A549 (cell line): ENCODE data around the gene EGFL8. TPM values are rescaled to one million over a fixed set of nuclear protein-coding genes. Genes with fewer than 3 reads are reported as not detected.

ENCODE experiments used
- ATAC-seq, 2 experiments: fragments of 200-7000 bp in 1 of 2; fragments of >200 bp in 1 of 2; cut with Nextera tagmentation in 1 of 2; cut with Tn5 transposase in 1 of 2; 3 replicates each; pipeline versions ENCODE4 v1.8.0 to v1.9.1; 2018 to 2020; ENCODE audit warnings: mild to moderate bottlenecking in 1 of 2, moderate library complexity in 1 of 2
- CTCF ChIA-PET: fragments of 300-600 bp; sonication (Branson Sonifier 250); formaldehyde crosslinking; extraction: SDS; loops from one replicate; lab custom pipeline; 2021; ENCODE audit warnings: antibody characterized with exemption, inconsistent platforms; lab: Yijun Ruan, JAX
- POLR2A ChIA-PET: fragments of 350-600 bp; formaldehyde crosslinking; extraction: SDS; loops from one replicate; lab custom pipeline; 2021; ENCODE audit warnings: antibody characterized with exemption, inconsistent platforms; lab: Yijun Ruan, JAX
- DNase-seq, 2 experiments: peaks; one replicate each; pipeline versions ENCODE4 v3.0.0 to v3.0.0-alpha.2; 2011 to 2016; ENCODE audit warnings: low read depth in 1 of 2, low spot score in 1 of 2
- FAIRE-seq: peaks from 2 replicates; lab custom pipeline; 2011; peaks lifted over from hg19 to GRCh38; lab: Jason Lieb, UNC
- H3K27ac ChIP-seq, 2 experiments: fragments of >200 bp; sonication (Bioruptor Twin); formaldehyde crosslinking; 3 replicates each; pipeline ENCODE4 v1.5.1; 2016 to 2017
- H3K4me1 ChIP-seq: fragments of >200 bp; sonication (Bioruptor Twin); formaldehyde crosslinking; 3 replicates; pipeline ENCODE4 v1.6.1; 2016
- H3K4me2 ChIP-seq: fragments of >200 bp; sonication (Bioruptor Twin); formaldehyde crosslinking; 3 replicates; pipeline ENCODE4 v1.6.1; 2016
- H3K4me3 ChIP-seq: fragments of >200 bp; sonication (Bioruptor Twin); formaldehyde crosslinking; 3 replicates; pipeline ENCODE4 v1.5.1; 2016
- H3K9me3 ChIP-seq: fragments of >200 bp; sonication (Bioruptor Twin); formaldehyde crosslinking; 3 replicates; pipeline ENCODE4 v1.6.1; 2016
- CBX8 ChIP-seq: fragments of 200-600 bp; sonication (generic); IDR thresholded peaks from 2 replicates; pipeline ENCODE4 v1.6.1; 2016
- CEBPB ChIP-seq, 2 experiments: fragments of >200 bp in 1 of 2; sonication (Bioruptor Twin) in 1 of 2; formaldehyde crosslinking in 1 of 2; IDR thresholded peaks; 2 replicates each; pipeline ENCODE4 v1.6.1; 2012 to 2016
- CHD2 ChIP-seq: fragments of 150-350 bp; IDR thresholded peaks from 2 replicates; pipeline ENCODE4 v1.6.1; 2014; ENCODE audit warnings: low read length; ENCODE audit not compliant: partially characterized antibody
- EHMT2 ChIP-seq: fragments of 200-600 bp; sonication (generic); IDR thresholded peaks from 2 replicates; pipeline ENCODE4 v1.6.1; 2016; ENCODE audit warnings: antibody characterized with exemption, low read depth, mild to moderate bottlenecking, moderate library complexity
- ESRRA ChIP-seq: fragments of 150-350 bp; IDR thresholded peaks from 2 replicates; pipeline ENCODE4 v1.6.1; 2014; ENCODE audit warnings: mild to moderate bottlenecking, low read length, borderline replicate concordance
- FOSB ChIP-seq: fragments of 250-450 bp; sonication (Bioruptor Pico); IDR thresholded peaks from 2 replicates; pipeline ENCODE4 v1.5.0; 2020; ENCODE audit warnings: mild to moderate bottlenecking, moderate library complexity
- GATA3 ChIP-seq: IDR thresholded peaks from 2 replicates; pipeline ENCODE4 v1.6.1; 2012; ENCODE audit warnings: borderline replicate concordance
- HDAC2 ChIP-seq: fragments of 200-600 bp; sonication (generic); IDR thresholded peaks from 2 replicates; pipeline ENCODE4 v1.6.1; 2016
- MAFK ChIP-seq: fragments of 450-650 bp; IDR thresholded peaks from 2 replicates; pipeline ENCODE4 v1.6.1; 2014; ENCODE audit not compliant: partially characterized antibody
- NPAS2 ChIP-seq: fragments of 250-450 bp; sonication (Bioruptor Pico); IDR thresholded peaks from 2 replicates; pipeline ENCODE4 v1.8.0; 2022; ENCODE audit warnings: mild to moderate bottlenecking, moderate library complexity, borderline replicate concordance
- POLR2A ChIP-seq: IDR thresholded peaks from 2 replicates; pipeline ENCODE4 v1.6.1; 2012; ENCODE audit warnings: mild to moderate bottlenecking, low read length
- RARB ChIP-seq: fragments of 250-450 bp; sonication (Bioruptor Pico); IDR thresholded peaks from 2 replicates; pipeline ENCODE4 v1.8.0; 2021; ENCODE audit warnings: mild to moderate bottlenecking, moderate library complexity
- RCOR1 ChIP-seq: fragments of 150-350 bp; IDR thresholded peaks from 2 replicates; pipeline ENCODE4 v1.6.1; 2014; ENCODE audit warnings: antibody characterized with exemption, low read length, low read depth
- RFX5 ChIP-seq: fragments of 450-650 bp; IDR thresholded peaks from 2 replicates; pipeline ENCODE4 v1.7.1; 2014; ENCODE audit warnings: antibody characterized with exemption, mild to moderate bottlenecking, moderate library complexity
- SREBF2 ChIP-seq: fragments of 450-650 bp; IDR thresholded peaks from 2 replicates; pipeline ENCODE4 v1.6.1; 2014; ENCODE audit warnings: mild to moderate bottlenecking, moderate library complexity
- TFCP2L1 ChIP-seq: fragments of 250-450 bp; sonication (Bioruptor Pico); IDR thresholded peaks from 2 replicates; pipeline ENCODE4 v1.5.0; 2021; ENCODE audit warnings: mild to moderate bottlenecking
- ZFP36 ChIP-seq: fragments of 450-650 bp; IDR thresholded peaks from 2 replicates; pipeline ENCODE4 v1.6.1; 2014; ENCODE audit warnings: borderline replicate concordance; ENCODE audit not compliant: partially characterized antibody
- ZNF302 ChIP-seq: fragments of 250-450 bp; sonication (Bioruptor Pico); IDR thresholded peaks from 2 replicates; pipeline ENCODE4 v1.9.0; 2021; ENCODE audit warnings: inconsistent platforms, mild to moderate bottlenecking, moderate library complexity
- WGBS: methylation state at CpG from one replicate; pipeline ENCODE4 v1.1.6; 2017; ENCODE audit errors: missing lambda C conversion rate; 5-methylcytosine and 5-hydroxymethylcytosine counted together
- polyA plus RNA-seq, 4 experiments: library from polyadenylated mRNA; depleted of rRNA in 3 of 4; stranded (reverse); fragments of >200 nt; fragmentation: RNase III in 1 of 4; extraction: RNeasy Plus Mini Kit Qiagen cat#74134 plus additional on column Dnase treatment in 1 of 4; gene quantifications; 2 replicates in 3 of 4; 3 replicates in 1 of 4; pipeline ENCODE4 v1.2.3, GENCODE V29; 2011 to 2017
- TF ChIP-seq, protein P1 (sequence below): fragments of 200-600 bp; sonication (generic); IDR thresholded peaks from 2 replicates; pipeline ENCODE4 v1.6.1; 2016; ENCODE audit warnings: antibody characterized with exemption, mild to moderate bottlenecking, moderate library complexity
- TF ChIP-seq, protein P2 (sequence below): fragments of 250-450 bp; sonication (Bioruptor Pico); IDR thresholded peaks from 2 replicates; pipeline ENCODE4 v1.5.0; 2021; ENCODE audit warnings: mild to moderate bottlenecking, moderate library complexity, borderline replicate concordance

The EGFL8 gene
- polyA plus RNA-seq, 2 of the 4 experiments (the other 2 are of a cell fraction): 2.0 to 3.1 TPM

GRCh38 chr6:32156891-32157290 lies 7.5 kb upstream of the EGFL8 start:
- Histone ChIP-seq H3K27ac (no peak overlapping the region), H3K4me2 (no peak overlapping the region), H3K4me3 (no peak overlapping the region), H3K9me3 (no peaks in the 10 kb centered on the region), H3K4me1 (peaks cover 14% of the 10 kb centered on the region; the same call in 2 of the 3 replicates)
- FAIRE-seq: no peak
- TF ChIP-seq, protein P1, sequence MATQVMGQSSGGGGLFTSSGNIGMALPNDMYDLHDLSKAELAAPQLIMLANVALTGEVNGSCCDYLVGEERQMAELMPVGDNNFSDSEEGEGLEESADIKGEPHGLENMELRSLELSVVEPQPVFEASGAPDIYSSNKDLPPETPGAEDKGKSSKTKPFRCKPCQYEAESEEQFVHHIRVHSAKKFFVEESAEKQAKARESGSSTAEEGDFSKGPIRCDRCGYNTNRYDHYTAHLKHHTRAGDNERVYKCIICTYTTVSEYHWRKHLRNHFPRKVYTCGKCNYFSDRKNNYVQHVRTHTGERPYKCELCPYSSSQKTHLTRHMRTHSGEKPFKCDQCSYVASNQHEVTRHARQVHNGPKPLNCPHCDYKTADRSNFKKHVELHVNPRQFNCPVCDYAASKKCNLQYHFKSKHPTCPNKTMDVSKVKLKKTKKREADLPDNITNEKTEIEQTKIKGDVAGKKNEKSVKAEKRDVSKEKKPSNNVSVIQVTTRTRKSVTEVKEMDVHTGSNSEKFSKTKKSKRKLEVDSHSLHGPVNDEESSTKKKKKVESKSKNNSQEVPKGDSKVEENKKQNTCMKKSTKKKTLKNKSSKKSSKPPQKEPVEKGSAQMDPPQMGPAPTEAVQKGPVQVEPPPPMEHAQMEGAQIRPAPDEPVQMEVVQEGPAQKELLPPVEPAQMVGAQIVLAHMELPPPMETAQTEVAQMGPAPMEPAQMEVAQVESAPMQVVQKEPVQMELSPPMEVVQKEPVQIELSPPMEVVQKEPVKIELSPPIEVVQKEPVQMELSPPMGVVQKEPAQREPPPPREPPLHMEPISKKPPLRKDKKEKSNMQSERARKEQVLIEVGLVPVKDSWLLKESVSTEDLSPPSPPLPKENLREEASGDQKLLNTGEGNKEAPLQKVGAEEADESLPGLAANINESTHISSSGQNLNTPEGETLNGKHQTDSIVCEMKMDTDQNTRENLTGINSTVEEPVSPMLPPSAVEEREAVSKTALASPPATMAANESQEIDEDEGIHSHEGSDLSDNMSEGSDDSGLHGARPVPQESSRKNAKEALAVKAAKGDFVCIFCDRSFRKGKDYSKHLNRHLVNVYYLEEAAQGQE: no peak
- TF ChIP-seq SREBF2 (no peak), CHD2 (no peak), MAFK (peak; percentile 50), POLR2A (no peak), GATA3 (no peak), ESRRA (no peak), ZFP36 (no peak)
- ATAC-seq: no peak
- ChIA-PET CTCF (interaction anchor here (2.3 kb wide), 1 partner anchor 39 kb away, joined by 16 read pairs; no protein-coding TSS in a partner anchor), POLR2A (no interaction called here)
- WGBS: 91% methylated on average over 9 of the region's 9 CpGs
- DNase-seq: no peak

- POLR2A ChIA-PET: no interaction called here
- no peak for TF ChIP-seq CEBPB (IDR thresholded peaks at IDR 0.05)
- TF ChIP-seq EHMT2: no peak
- TF ChIP-seq RARB (CRISPR knock-in tag): no peak
- no peak for TF ChIP-seq ZNF302 (CRISPR knock-in tag)
- no peak for TF ChIP-seq HDAC2
- TF ChIP-seq, protein P2, sequence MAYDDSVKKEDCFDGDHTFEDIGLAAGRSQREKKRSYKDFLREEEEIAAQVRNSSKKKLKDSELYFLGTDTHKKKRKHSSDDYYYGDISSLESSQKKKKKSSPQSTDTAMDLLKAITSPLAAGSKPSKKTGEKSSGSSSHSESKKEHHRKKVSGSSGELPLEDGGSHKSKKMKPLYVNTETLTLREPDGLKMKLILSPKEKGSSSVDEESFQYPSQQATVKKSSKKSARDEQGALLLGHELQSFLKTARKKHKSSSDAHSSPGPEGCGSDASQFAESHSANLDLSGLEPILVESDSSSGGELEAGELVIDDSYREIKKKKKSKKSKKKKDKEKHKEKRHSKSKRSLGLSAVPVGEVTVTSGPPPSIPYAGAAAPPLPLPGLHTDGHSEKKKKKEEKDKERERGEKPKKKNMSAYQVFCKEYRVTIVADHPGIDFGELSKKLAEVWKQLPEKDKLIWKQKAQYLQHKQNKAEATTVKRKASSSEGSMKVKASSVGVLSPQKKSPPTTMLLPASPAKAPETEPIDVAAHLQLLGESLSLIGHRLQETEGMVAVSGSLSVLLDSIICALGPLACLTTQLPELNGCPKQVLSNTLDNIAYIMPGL (CRISPR knock-in tag): no peak
- TF ChIP-seq CHD2: no peak
- TF ChIP-seq FOSB (CRISPR knock-in tag): no peak
- no peak for TF ChIP-seq RCOR1
- TF ChIP-seq NPAS2: no peak
- TF ChIP-seq TFCP2L1: no peak
- TF ChIP-seq RFX5: no peak
- TF ChIP-seq CBX8: no peak
- no peak for ATAC-seq
- no peaks in the 10 kb centered on the region for H3K9me3 ChIP-seq
- no peak overlapping the region for H3K4me2 ChIP-seq
- CTCF ChIA-PET: interaction anchor here (2.3 kb wide), 1 partner anchor 40 kb away, joined by 16 read pairs; no protein-coding TSS in a partner anchor
- no peak overlapping the region for H3K4me3 ChIP-seq
- H3K4me1 ChIP-seq: peaks cover 10% of the 10 kb centered on the region; the same call in 2 of the 3 replicates
- H3K27ac ChIP-seq: no peak overlapping the region
- no peak for DNase-seq
- no peak for FAIRE-seq
Measured at GRCh38 chr6:32158052-32158451, 6.3 kb upstream of the EGFL8 start.
